MM.1S (cell line): ENCODE data around the gene FRS3.
A peak's percentile ranks its signal among the peaks of the same experiment; 100 is the strongest.

Experiments
- DNase-seq: peaks from one replicate; pipeline ENCODE4 v3.0.0-alpha.2; 2015
- H2AFZ ChIP-seq: fragments of 300-600 bp; sonication (generic); 2 replicates; pipeline ENCODE4 v1.6.0; 2016; ENCODE audit warnings: antibody characterized with exemption, low read length
- H3F3A ChIP-seq: fragments of 300-600 bp; sonication (generic); 2 replicates; pipeline ENCODE4 v1.6.1; 2016; ENCODE audit warnings: mild to moderate bottlenecking, antibody characterized with exemption, low read length, moderate library complexity, mixed read lengths; ENCODE audit not compliant: insufficient read depth
- H3K27ac ChIP-seq: fragments of 300-600 bp; sonication (generic); 2 replicates; pipeline ENCODE4 v1.5.1; 2016; ENCODE audit warnings: mild to moderate bottlenecking, low read length
- H3K27me3 ChIP-seq: fragments of 300-600 bp; sonication (generic); replicated peaks from 2 replicates; pipeline ENCODE4 v1.6.0; 2016; ENCODE audit warnings: low read length; ENCODE audit not compliant: insufficient read depth
- H3K36me3 ChIP-seq: fragments of 300-600 bp; sonication (generic); replicated peaks from 2 replicates; pipeline ENCODE4 v1.6.1; 2016; ENCODE audit warnings: mild to moderate bottlenecking, low read length, mixed read lengths; ENCODE audit not compliant: insufficient read depth
- H3K4me1 ChIP-seq: fragments of 300-600 bp; sonication (generic); 2 replicates; pipeline ENCODE4 v1.6.1; 2016; ENCODE audit warnings: low read length, mixed read lengths
- H3K4me2 ChIP-seq: fragments of 300-600 bp; sonication (generic); 2 replicates; pipeline ENCODE4 v1.6.0; 2016; ENCODE audit warnings: low read depth, low read length
- H3K4me3 ChIP-seq: fragments of 300-600 bp; sonication (generic); 2 replicates; pipeline ENCODE4 v1.5.1; 2016; ENCODE audit warnings: low read length, mixed read lengths
- H3K79me2 ChIP-seq: fragments of 300-600 bp; sonication (generic); 2 replicates; pipeline ENCODE4 v1.6.1; 2016; ENCODE audit warnings: mixed run types, low read length, mixed read lengths
- H3K9ac ChIP-seq: fragments of 300-600 bp; sonication (generic); 2 replicates; pipeline ENCODE4 v1.6.1; 2016; ENCODE audit warnings: low read length, mixed read lengths
- H3K9me2 ChIP-seq: fragments of 300-600 bp; sonication (generic); replicated peaks from 2 replicates; pipeline ENCODE4 v1.6.1; 2016; ENCODE audit warnings: mild to moderate bottlenecking, low read length, mixed read lengths; ENCODE audit not compliant: insufficient read depth
- H3K9me3 ChIP-seq: fragments of 300-600 bp; sonication (generic); replicated peaks from 2 replicates; pipeline ENCODE4 v1.6.1; 2016; ENCODE audit warnings: mild to moderate bottlenecking, low read length, mixed read lengths; ENCODE audit not compliant: insufficient read depth
- H4K20me1 ChIP-seq: fragments of 300-600 bp; sonication (generic); 2 replicates; pipeline ENCODE4 v1.6.1; 2016; ENCODE audit warnings: mild to moderate bottlenecking, low read length, moderate library complexity, mixed read lengths; ENCODE audit not compliant: insufficient read depth
- CTCF ChIP-seq: fragments of 300-600 bp; sonication (generic); IDR thresholded peaks from 2 replicates; pipeline ENCODE4 v1.5.1; 2016; ENCODE audit warnings: antibody characterized with exemption, low read length, mixed read lengths
- EZH2 ChIP-seq: fragments of 300-600 bp; sonication (generic); optimal IDR thresholded peaks from 2 replicates; pipeline ENCODE3; 2017; ENCODE audit warnings: low read depth, mild to moderate bottlenecking, antibody characterized with exemption, low read length, mixed read lengths
- EZH2phosphoT487 ChIP-seq: fragments of 300-600 bp; sonication (generic); IDR thresholded peaks from 2 replicates; pipeline ENCODE4 v1.6.1; 2018; ENCODE audit warnings: antibody characterized with exemption, low read length

The FRS3 gene

GRCh38 chr6:41732149-41732548, 47.6 kb downstream of the FRS3 start:
- Histone ChIP-seq H3K4me1 (peaks cover 20% of the 10 kb centered on the region), H3K4me3 (peak overlapping the region; percentile 74; the same call in 1 of the 2 replicates)

DNA sequence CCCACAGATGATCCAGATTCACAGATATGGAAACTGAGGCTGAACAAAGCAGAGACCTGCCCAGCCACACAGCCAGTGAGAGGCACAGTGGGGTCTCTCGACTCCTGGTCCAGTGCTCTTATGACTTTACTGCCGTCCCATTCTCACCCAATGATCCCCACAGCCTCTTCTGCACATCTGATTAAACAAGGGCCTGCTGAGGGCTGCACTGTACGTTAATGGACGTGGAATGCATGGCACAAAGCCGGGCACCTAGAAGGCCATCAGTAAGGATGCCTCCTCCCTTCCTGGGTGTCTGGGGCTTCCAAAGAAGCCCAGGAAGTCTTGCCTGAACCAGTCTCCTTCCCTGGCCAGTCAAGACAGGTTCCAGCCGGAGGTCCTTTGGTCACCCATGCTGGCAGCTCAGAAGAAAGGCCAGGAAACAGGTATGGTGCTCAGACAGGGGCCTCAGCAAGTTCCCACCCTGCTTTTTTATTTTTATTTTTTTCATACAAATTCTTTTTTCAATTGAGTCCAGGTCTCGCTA, 48.1 kb downstream of the FRS3 start:
- Histone ChIP-seq H3K4me3 (no peak overlapping the region), H3K9me2 (no peaks in the 10 kb centered on the region), H3K36me3 (no peaks in the 10 kb centered on the region), H3K79me2 (peaks cover 53% of the 10 kb centered on the region), H3K9ac (no peak overlapping the region), H3K27ac (no peak overlapping the region), H2AFZ (no peak overlapping the region), H3K27me3 (no peaks in the 10 kb centered on the region), H3K4me2 (no peak overlapping the region), H3F3A (peaks cover 19% of the 10 kb centered on the region), H3K4me1 (peaks cover 20% of the 10 kb centered on the region), H4K20me1 (no peaks in the 10 kb centered on the region), H3K9me3 (no peaks in the 10 kb centered on the region)
- no peak for DNase-seq
- TF ChIP-seq EZH2, result no peak

More at GRCh38 chr6:41732149-41732548, 47.6 kb downstream of the FRS3 start:
- TF ChIP-seq EZH2phosphoT487, result no peak
- Histone ChIP-seq H4K20me1 (no peaks in the 10 kb centered on the region), H3K9ac (peak overlapping the region; percentile 16; the same call in 1 of the 2 replicates), H3K27ac (peak overlapping the region; percentile 80; the same call in 1 of the 2 replicates), H3K4me2 (peak overlapping the region; percentile 99), H3K27me3 (no peaks in the 10 kb centered on the region), H3K9me3 (no peaks in the 10 kb centered on the region), H3F3A (peaks cover 19% of the 10 kb centered on the region), H3K79me2 (peaks cover 53% of the 10 kb centered on the region), H2AFZ (no peak overlapping the region), H3K9me2 (no peaks in the 10 kb centered on the region), H3K36me3 (no peaks in the 10 kb centered on the region)
- no peak for DNase-seq

- Histone ChIP-seq H3K9me3 (no peaks in the 10 kb centered on the region), H3K4me2 (no peak overlapping the region), H3K4me3 (no peak overlapping the region), H3K4me1 (peaks cover 17% of the 10 kb centered on the region), H2AFZ (no peak overlapping the region), H3K79me2 (peaks cover 53% of the 10 kb centered on the region), H3F3A (peaks cover 19% of the 10 kb centered on the region), H3K9ac (no peak overlapping the region), H3K9me2 (no peaks in the 10 kb centered on the region), H4K20me1 (no peaks in the 10 kb centered on the region), H3K27ac (no peak overlapping the region), H3K27me3 (no peaks in the 10 kb centered on the region), H3K36me3 (no peaks in the 10 kb centered on the region)
- DNase-seq, result no peak
- TF ChIP-seq EZH2phosphoT487, result no peak
- no peak for TF ChIP-seq CTCF
- TF ChIP-seq EZH2, result no peak
Observed at GRCh38 chr6:41730531-41731436, 48.9 kb downstream of the FRS3 start.

GRCh38 chr6:41729624-41730023, 50.1 kb downstream of the FRS3 start:
- TF ChIP-seq EZH2 (no peak), EZH2phosphoT487 (no peak), CTCF (no peak)
- no peaks in the 10 kb centered on the region for H4K20me1 ChIP-seq
- H3K9me2 ChIP-seq, result no peaks in the 10 kb centered on the region
- no peak overlapping the region for H3K4me3 ChIP-seq
- no peak overlapping the region for H3K9ac ChIP-seq
- no peak overlapping the region for H2AFZ ChIP-seq
- no peaks in the 10 kb centered on the region for H3K27me3 ChIP-seq
- peaks cover 19% of the 10 kb centered on the region for H3F3A ChIP-seq
- peaks cover 16% of the 10 kb centered on the region for H3K4me1 ChIP-seq
- no peaks in the 10 kb centered on the region for H3K9me3 ChIP-seq
- no peaks in the 10 kb centered on the region for H3K36me3 ChIP-seq
- no peak overlapping the region for H3K27ac ChIP-seq
- H3K4me2 ChIP-seq, result no peak overlapping the region
- H3K79me2 ChIP-seq, result peaks cover 54% of the 10 kb centered on the region
- no peak for DNase-seq
